ENCODE results near the gene IST1.

IST1 gene

GRCh38 chr16:71919035-71919434, 23.7 kb downstream of the IST1 start:
- no peak for DNase-seq (ENCODE audit: low spot score)

- no peak for DNase-seq (ENCODE audit: low spot score)
These were observed 25.3 kb downstream of the IST1 start for GRCh38 chr16:71920658-71921057.

GRCh38 chr16:71923941-71924690, 28.8 kb downstream of the IST1 start:
- DNase-seq (ENCODE audit: low spot score), result no peak

- DNase-seq (ENCODE audit: low spot score), result no peak
These were observed 29.4 kb downstream of the IST1 start for GRCh38 chr16:71924710-71925109.

- peak; percentile 46 for DNase-seq (ENCODE audit: low spot score)
These were observed 32.1 kb downstream of the IST1 start for GRCh38 chr16:71927383-71927782.

GRCh38 chr16:71927787-71928186, 32.5 kb downstream of the IST1 start:
- DNase-seq (ENCODE audit: low spot score), result no peak

- peak; percentile 21 for DNase-seq (ENCODE audit: low spot score)
These were observed 33.7 kb downstream of the IST1 start for GRCh38 chr16:71929048-71929447.

GRCh38 chr16:71930013-71930563, 34.8 kb downstream of the IST1 start:
- no peak for DNase-seq (ENCODE audit: low spot score)

GRCh38 chr16:71931001-71931400, 35.7 kb downstream of the IST1 start:
- DNase-seq (ENCODE audit: low spot score), result no peak

- DNase-seq (ENCODE audit: low spot score), result no peak
These were observed 36.3 kb downstream of the IST1 start for GRCh38 chr16:71931599-71931998.

GRCh38 chr16:71933017-71933416, 37.7 kb downstream of the IST1 start:
- no peak for DNase-seq (ENCODE audit: low spot score)

- no peak for DNase-seq (ENCODE audit: low spot score)
These were observed 38.8 kb downstream of the IST1 start for GRCh38 chr16:71933913-71934695.

GRCh38 chr16:71937868-71938510, 42.7 kb downstream of the IST1 start:
- no peak for DNase-seq (ENCODE audit: low spot score)

GRCh38 chr16:71943887-71944286, 48.6 kb downstream of the IST1 start:
- no peak for DNase-seq (ENCODE audit: low spot score)

- no peak for DNase-seq (ENCODE audit: low spot score)
These were observed 50.3 kb downstream of the IST1 start for GRCh38 chr16:71945616-71946015.

- no peak for DNase-seq (ENCODE audit: low spot score)
These were observed 57.5 kb downstream of the IST1 start for GRCh38 chr16:71952825-71953224.

GRCh38 chr16:71954180-71954579, 58.8 kb downstream of the IST1 start:
- DNase-seq (ENCODE audit: low spot score), result no peak

- no peak for DNase-seq (ENCODE audit: low spot score)
These were observed 59.4 kb downstream of the IST1 start for GRCh38 chr16:71954699-71955195.

- no peak for DNase-seq (ENCODE audit: low spot score)
These were observed 61.2 kb downstream of the IST1 start for GRCh38 chr16:71956486-71956885.

GRCh38 chr16:71961066-71962039, 66.0 kb downstream of the IST1 start:
- peak; percentile 88 for DNase-seq (ENCODE audit: low spot score)

Data from putamen (tissue), 1 donor.